Glomerular visceral epithelial cell (primary cell): Measurements from ENCODE around the gene PI4KA.
"Not testable (repeated sequence)": the region's sequence is repeated elsewhere in the genome, so short reads cannot be mapped to it uniquely, and the experiment has no call there.

Experiments
- DNase-seq: peaks from one replicate; pipeline ENCODE4 v3.0.0-alpha.2; 2016; ENCODE audit errors: extremely low spot score

Gene PI4KA

DNA sequence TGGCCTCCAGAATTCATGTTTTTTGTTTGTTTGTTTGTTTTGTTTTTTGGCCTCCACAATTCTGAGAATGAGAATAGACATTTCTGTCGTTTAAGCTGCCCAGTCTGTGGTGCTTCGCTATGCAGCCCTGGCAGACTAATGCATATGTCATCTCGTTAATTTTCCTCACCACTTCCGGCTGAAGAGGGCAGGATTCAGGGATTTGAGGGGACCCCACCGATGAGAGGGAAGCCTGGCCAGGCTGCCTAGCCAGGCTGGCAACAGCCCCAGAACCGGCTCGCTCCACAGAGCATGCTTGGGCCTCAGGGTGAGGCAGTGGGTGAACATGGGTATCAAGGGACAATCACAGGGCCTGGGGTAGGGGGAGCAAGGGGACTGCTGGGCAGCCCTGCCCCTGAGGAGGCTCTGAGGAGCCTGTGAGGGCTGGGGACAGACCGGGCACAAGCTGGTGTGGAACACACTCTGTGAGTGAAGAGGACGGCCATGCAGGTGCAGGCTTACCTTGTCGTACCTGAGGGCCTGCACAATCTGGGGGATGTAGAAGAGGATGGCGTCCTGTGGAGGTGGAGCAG lies 132.5 kb downstream of the PI4KA start:
- no peak for DNase-seq

DNA sequence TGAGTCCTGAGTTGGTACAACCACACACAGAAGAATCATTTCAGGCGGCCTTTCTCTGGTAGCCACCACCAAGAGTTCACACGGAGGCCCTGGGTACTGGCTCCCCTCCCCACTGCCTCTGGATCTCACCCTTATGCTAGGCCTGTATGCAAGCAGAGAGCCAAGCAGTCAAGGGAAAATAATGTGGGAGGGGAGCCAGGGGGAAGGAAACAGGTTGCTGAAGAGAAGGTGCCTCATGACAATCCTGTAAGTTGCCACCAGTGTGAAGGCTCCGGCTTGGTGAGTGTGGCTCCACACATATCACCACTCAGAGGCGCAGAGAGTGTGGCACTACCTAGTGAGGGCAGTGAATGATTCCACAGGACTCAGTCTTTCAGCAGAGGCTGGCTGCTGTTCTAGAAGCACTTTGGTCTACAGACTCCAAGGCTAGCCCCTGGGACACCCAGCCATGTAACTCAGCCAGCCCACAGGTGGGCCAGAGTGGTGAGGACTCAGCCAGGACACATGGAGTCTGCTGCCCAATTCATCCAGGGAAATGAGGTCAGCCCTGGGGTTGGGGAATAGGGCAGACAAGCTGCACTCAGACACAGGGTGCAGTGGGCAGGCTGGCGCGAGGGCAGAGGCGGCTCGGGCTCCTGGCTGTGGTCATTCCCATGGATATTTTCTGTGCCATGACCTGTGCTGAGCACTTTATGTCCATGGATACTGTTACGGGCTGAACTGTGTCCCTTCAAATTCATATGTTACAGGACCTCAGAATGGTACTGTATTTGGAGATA lies 133.7 kb downstream of the PI4KA start:
- no peak for DNase-seq

DNA sequence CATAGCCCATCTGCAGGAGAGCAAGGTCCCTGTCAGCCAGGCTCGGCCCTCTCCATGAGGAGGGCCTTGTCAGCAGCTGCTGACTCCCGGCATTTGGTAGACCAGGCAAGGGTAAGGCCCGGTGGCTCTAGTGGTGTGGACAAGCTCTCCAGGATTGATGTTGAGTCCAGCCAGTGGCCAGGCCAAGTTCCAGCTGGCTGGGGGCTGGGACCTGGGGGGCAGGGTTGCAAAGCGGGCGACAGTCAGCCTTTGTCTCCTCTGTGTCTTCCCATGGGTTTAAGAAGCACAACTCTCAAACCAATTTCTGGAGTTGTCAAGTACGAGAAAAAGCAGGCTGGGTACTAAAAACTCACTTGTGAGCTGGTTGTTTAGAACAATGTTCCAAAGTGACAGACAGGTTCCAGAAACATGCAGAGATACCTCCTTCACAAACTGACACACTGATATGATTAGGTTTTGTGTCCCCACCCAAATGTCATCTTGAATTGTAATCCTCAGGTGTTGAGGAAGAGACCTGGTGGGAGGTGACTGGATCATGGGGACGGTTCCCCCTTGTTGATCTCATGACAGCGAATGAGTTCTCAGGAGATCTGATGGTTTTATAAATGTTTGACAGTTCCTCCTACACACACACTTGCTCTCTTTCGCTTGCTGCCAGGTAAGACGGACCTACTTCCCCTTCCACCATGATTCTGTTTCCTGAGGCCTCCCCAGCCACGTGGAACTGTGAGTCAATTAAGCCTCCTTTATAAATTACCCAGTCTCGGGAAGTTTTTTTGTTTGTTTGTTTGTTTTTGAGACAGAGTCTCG lies 137.0 kb downstream of the PI4KA start:
- DNase-seq = no peak

DNA sequence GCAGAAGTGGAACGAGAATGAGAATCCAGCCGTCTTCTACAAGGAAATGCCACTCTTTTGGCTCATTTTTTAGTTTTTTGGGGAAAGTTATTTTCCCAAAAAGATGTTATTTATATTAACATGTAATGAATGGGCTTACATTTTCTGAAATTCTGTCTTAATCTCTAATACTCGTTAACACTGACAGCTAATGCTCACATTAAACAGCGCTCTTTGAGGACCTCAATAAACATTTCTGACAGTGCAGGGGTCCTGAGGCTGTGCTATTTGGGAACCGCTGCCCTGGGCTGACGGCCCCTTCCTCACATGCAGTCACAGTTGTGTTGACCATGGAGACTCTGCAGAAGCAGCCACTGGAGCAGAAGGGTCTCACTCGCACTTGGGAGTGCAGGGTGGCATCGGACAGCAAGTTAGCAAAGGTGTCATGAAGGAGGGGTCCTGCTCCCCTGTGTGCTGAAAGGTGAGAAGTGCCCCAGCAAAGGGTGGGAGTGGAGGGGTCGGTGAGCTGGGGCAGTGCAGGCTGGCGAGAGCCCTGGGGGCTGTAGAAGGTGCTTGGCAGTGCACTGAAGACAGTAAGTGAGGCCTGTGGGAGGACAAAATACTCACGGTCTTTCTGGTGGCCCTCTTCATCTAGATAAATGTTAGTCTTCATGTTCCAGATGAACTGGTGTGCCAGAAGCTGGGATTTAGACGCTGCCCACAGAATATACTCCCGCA lies 137.8 kb downstream of the PI4KA start:
- no peak for DNase-seq

DNA sequence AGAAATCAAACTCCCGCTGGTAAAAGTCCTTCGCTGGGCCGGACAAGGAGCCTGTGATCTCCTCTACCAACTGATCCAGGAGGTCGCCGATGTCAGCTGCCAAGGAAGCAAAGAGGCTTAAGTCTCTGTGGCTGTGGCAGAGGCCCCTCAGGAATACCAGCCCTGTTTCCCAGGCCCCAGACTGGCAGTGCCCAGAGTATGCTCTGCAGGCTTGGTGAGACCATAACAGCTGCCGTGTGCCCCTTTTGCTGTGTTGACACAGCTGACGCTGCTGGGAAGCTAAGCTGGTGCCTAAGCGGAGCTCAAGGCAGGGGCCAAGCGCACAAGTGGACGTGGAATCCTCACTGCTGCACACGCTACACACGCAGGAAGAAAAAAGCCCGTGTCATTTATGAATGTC lies 139.9 kb downstream of the PI4KA start:
- DNase-seq = not testable (repeated sequence)

DNA sequence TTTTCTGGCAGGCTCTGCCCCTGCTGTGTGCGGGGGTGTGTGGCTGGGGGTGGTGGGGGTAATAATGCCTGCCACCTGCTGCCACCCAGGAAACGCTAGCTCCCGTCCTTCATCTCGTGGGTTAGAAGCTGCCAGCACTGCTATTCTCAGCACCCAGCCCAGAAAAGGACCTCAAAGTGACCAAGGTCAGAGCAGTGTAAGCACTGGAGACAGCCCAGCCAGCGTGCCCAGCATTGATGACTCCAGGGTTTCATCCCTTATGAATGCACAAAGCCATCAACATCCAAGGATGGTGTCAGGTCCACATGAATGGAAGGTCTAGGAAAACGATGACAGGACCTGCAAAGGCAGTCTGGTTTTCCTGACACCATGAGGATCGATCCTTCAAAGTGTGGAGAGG lies 140.6 kb downstream of the PI4KA start:
- not testable (repeated sequence) for DNase-seq

DNA sequence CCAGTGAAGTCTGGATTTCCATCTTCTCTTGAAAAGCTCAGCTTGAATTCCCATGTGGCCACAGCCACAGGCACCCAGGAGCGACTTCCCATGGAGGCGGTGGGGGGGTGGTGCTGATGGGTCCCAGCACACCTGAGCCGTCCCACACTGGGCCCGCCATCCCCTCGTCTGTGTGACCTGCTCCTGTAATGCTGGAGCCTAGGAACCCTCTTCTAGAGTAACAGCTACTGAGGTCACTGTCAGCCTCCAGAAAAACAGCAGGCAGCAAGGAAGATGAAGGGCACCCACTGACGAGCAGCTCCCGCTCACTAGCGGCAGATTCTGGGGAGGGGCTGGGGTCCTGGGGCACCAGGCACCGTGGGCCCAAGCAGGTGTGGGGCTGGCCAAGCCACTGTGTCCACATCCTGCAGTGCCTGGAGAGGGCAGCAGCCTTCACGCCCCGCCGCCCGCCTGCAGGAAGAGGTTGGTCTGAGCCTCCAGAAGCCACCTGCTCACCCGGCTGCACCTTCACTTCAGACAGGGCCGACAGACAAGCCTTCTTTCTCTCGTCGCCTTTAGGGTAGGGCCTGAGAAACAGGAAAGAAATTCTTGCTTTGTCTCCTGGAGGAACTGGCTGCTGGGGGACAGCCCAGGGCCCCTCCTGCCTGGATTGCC lies 141.3 kb downstream of the PI4KA start:
- DNase-seq = not testable (repeated sequence)

DNA sequence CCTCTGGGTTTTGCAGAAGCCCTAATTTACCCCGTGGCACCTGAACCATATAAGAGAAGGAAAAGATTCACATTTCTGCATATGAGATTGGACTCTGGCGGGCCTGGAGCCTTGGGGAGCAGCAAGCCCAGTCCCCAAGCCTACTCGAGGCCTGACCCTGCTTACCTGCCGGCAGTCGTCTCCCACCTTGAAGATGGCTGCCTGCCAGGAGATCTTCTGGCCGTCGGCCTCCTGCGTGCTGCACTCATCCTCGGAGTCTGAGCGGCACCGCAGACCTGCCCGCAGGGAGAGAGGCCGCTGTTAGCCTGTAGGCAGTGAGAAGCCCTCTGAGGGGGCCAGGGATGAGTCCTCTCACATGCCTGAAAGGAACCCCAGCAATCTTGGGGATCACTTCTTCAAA lies 145.5 kb downstream of the PI4KA start:
- DNase-seq = not testable (repeated sequence)

DNA sequence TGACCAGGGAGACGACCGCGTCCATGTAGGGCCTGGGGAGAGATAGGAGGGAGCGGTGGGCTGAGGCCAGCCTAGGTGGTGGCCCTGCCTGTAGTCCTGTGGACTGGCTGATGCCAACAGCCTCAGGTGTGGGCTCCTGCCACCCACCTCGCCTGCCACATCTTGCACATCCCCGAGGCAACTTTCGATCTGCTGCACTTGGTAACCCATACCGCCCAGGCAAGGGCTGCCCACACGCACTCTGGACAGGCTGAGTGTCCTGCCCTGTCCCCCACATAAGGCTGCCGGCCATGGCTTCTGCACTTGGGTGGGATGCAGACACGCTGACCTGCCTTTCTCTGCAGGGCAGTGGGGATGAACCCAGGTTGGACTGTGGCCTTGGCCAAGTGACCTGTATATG lies 148.6 kb downstream of the PI4KA start:
- not testable (repeated sequence) for DNase-seq

DNA sequence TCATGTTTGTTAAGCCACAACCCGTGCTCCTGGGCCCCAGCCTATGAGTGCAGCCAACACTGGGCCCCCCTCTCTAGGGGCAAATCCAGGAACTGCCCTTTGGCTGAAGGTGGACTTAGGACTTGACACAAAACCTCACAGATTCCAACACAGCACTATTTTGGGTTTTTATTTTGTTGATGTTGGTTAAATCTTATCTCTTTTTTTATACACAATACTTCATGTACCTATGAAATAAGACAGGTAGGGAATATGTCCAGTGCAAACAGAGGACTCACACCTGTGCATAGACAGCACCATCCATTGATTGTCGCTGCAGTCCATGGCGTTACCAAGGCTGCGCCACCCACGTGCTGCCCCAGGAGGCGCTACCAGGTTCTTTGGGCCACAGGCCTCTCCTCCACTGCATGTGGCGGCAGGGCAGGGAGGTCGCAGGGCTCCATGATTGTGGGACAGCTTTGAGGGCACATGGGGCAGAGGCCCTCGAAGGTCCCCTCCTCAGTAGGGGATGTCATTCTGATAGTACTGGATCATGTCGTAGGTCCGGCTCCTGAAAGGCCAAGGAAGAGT lies 151.0 kb downstream of the PI4KA start:
- DNase-seq = not testable (repeated sequence)

DNA sequence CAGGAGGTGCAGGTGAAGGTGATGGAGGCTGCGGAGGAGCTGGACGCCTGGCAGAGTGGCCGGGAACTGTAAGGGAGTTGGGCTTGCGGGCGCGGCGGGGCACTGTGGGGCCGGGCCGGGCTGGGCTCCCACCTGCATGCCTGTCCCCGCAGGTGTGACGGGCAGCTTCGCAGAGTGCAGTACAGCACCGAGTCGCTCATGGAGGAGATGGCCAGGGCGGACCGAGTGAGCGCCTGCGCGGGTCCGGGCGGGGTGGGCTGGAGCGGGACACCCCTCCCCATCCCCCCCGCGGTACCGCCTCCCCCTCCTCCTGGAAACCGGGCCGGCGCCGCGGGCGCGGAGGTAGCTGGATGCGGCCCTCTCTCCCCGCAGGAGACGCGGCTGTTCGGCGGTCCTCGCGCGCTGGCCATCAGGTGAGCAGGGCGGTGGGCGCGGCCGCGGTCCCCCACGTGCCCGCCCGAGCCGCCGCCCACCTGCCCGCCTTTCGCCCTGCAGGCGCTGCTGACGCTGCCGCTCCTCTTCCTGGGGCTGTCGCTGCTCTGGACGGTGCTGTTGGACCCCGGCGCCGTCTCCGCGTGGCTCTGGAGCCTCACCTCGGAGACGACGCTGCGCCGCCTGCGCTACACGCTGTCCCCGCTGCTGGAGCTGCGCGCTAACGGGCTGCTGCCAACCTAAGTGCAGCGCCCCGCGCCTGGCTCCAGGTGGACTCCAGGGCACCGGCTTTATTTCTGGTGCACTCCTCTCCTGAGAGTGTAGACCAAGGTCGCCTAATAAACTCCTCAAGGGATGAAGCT lies 154.6 kb downstream of the PI4KA start:
- DNase-seq = not testable (repeated sequence)

DNA sequence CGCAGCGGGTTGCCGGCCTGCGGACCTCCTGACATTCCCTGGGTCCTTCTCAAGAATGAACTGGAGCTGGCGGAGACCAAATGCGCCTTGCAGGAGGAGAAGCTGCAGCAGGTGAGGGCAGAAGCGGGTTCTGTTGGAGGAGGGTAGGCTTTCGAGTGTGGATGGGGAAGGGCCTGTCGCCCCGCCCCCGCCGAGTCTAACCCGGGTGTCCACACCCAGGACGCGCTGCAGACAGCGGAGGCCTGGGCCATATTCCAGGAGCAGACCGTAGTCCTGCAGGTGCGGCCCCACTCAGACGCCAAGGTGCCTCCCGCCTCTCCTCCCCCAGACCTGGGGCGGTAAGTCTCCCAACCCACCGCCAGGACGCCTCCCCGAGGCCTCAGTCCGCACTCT lies 155.2 kb downstream of the PI4KA start:
- DNase-seq = not testable (repeated sequence)

DNA sequence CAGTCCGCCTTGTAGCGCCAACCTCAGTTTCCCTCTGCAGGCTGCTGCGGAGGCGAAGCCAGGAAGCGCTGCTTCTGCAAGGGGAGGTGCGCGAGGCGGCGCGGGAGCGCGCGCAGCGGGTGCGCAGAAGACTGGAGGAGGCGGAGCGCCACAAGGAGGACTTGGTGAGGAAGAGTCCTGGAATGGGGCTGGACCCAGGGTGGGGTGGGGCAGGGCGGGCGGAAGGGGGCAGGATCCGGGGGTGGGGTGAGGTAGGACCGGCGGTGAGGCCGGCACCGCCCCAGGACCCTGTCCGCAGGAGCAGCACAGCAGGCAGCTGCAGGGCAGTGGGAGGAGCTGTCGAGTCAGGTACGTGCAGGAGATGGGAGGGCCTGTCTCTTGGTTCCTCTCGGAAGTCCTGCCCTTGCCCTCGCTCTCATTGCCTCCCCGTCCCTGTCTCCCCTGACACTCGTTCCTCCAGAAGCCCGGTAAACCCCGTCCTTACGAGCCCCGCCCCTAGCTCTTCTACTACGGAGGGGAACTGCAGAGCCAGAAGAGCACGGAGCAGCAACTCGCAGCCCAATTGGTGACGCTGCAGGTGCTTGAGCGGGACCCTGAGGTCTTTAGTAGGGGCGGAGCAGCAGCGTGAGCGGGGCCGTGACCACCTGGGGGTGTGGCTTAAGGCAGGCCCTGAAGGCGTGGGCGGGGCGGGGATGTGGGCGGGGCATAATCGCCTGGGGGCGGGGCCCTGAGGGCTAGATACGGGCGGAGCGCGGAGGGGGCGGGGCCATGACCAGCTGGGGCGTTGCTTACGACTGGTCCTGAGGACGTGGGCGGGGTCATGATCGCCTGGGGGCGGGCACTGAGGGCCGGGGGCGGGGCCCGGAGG lies 155.8 kb downstream of the PI4KA start:
- DNase-seq = peak; percentile 96

DNA sequence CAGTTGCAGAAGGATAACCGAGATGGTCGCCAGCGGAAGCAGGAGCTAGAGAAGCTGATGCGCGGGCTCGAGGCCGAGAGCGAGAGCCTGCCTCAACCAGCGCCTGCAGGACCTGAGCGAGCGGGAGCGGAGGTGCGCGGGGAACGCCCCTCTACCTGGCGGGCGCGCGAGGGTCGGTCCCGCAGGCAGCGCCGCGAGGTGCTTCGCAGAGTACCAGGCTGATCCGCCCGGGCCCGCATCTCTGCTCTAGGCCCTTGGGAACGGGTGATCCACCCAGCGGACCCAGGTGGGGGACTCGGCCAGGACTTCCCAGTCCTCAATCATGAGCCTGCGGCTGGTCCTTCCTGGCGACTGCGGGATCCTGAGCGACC lies 156.5 kb downstream of the PI4KA start:
- not testable (repeated sequence) for DNase-seq

DNA sequence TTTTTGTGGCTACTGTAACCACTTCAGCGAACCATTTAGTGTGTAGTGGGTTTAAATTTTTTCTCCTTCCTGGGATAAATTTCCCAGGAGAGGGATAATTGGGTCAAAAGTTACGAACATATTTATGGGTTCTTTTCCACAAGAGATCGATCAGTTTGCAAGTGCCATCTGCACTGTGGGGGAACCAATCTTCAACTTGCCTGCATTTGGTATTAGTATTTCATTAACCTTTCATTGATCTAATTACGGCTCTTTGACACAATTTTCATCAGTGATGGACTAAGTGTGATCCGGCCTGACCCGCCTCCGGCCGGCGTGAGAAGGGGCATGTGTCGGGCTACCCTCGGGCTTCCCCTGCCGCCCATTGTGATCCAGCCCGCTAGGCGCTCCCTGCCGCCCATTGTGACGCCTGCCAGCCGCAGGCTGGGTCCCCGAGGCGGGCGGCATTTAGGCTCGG lies 156.9 kb downstream of the PI4KA start:
- not testable (repeated sequence) for DNase-seq

DNA sequence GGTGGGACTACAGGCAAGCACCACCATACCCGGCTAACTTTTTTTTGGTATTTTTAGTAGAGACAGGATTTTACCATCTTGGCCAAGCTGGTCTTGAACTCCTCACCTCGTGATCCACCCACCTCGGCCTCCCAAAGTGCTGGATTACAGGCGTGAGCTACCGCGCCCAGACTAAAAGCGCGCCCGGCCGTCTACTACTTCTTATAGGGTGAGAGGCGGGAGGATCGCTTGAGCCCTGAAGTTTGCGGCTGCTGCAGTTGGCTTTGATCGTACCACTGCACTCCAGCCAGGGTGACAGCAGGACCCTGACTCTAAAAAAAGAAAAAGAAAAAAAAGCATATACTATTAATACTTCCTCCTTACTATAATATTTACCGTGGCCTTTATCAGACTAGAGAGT lies 158.3 kb downstream of the PI4KA start:
- not testable (repeated sequence) for DNase-seq

DNA sequence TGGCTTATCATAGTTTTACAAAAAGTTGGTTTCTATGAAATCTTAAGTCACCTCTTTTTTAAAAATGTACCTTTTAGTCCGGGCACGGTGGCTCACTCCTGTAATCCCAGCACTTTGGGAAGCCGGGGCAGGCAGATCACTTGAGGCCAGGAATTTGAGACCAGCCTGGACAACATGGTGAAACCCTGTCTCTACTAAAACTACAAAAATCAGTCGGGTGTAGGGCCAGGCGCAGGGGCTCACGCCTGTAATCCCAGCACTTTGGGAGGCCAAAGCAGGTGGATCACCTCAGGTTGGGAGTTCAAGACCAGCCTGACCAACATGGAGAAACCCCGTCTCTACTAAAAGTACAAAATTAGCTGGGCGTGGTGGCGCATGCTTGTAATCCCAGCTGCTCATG lies 158.8 kb downstream of the PI4KA start:
- DNase-seq = not testable (repeated sequence)

DNA sequence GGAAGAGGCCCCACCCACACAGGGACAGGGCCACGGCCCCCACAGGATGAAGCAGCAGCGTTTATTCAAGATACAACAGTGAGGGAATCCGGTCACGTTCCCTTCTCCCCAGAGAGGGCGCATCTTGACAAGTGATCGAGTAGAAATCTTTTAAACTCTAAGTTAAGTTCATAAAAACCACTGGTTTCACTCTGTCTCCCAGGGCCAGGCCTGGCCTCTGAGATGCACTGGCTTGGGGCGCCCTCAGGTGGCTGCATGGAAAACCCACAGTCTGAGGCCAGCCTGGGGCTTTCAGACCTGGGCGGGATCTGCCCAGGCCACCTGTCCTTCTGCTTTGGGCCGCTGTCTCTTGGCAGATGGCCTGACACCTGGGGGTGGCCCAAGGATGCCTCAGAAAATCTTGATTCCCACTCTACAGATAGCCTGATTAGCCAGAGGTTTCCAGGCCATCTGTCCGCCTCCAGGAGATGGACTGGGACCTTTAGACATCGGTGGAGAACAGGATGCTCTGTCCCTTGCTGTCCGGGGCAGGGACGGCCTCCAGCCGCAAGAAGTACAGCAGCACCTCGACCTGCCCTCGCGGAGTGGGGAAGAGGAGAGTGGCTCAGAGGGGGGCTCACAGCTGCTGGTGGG lies 161.0 kb downstream of the PI4KA start:
- peak; percentile 75 for DNase-seq

DNA sequence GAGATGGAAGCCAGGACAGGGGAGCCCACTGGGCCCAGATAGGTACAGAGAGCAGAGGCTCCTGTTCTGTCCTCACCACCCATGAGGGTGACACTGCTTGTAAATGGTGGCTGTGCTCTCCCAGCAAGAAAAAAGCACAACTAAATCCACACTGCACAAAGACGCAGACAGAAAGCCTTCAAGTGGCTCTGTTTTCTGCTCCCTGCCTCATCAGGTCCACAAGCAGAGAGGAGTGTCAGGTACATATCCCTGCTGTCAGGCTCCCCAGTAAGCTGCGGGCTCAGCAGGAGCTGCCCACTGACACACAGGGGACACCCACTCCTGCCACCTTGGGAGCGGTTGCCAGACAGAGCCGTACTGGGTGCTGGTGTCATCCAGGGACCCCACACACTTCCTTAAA lies 162.6 kb downstream of the PI4KA start:
- DNase-seq = not testable (repeated sequence)
